Measurements from ENCODE around the gene CHRM3. TPM values are rescaled to one million over a fixed set of nuclear protein-coding genes. Genes with fewer than 3 reads are reported as not detected.

Gene CHRM3
- total RNA-seq, 2 donors from 2014 or later: 2.0 to 5.5 TPM

DNA sequence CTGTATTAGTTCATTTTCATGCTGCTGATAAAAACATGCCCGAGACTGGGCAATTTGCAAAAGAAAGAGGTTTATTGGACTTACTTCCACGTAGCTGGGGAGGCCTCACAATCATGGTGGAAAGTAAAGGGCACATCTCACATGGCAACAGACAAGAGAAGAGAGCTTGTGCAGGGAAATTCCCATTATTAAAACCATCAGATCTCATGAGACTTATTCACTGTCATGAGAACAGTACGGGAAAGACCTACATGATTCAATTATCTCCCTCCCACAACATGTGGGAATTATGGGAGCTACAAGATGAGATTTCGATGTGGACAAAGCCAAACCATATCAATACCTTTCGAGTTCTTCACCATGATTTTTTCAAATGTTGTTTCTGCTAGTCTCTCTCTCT is 3.7 kb upstream of the CHRM3 start:
- H3K9me3 ChIP-seq (ENCODE audit: control insufficient read depth, low read length): no peaks in the 10 kb centered on the region
- Mint-ChIP-seq H3K4me3 (no peak overlapping the region), H3K36me3 (ENCODE audit: low read depth) (no peaks in the 10 kb centered on the region), H3K4me1 (peaks cover 13% of the 10 kb centered on the region), H3K9me3 (no peaks in the 10 kb centered on the region), H3K27ac (no peak overlapping the region), H3K27me3 (ENCODE audit: insufficient read depth) (peaks cover 39% of the 10 kb centered on the region)
- no peaks in the 10 kb centered on the region for H3K4me1 ChIP-seq (ENCODE audit: control insufficient read depth, insufficient read depth, low read length)
- no peak overlapping the region for H3K9ac ChIP-seq (ENCODE audit: extremely low read depth, low read length, poor library complexity, severe bottlenecking)
- DNase-seq: no peak
- WGBS, 2 experiments (ENCODE audit: insufficient coverage in 1 of 2, insufficient read length in 1 of 2): 85 to 91% methylated on average over 4 to 5 of the region's 5 CpGs
- H3K4me3 ChIP-seq (ENCODE audit: low read length): no peak overlapping the region
- H3K27ac ChIP-seq (ENCODE audit: low read depth, low read length): no peak overlapping the region
- TF ChIP-seq, protein P1, sequence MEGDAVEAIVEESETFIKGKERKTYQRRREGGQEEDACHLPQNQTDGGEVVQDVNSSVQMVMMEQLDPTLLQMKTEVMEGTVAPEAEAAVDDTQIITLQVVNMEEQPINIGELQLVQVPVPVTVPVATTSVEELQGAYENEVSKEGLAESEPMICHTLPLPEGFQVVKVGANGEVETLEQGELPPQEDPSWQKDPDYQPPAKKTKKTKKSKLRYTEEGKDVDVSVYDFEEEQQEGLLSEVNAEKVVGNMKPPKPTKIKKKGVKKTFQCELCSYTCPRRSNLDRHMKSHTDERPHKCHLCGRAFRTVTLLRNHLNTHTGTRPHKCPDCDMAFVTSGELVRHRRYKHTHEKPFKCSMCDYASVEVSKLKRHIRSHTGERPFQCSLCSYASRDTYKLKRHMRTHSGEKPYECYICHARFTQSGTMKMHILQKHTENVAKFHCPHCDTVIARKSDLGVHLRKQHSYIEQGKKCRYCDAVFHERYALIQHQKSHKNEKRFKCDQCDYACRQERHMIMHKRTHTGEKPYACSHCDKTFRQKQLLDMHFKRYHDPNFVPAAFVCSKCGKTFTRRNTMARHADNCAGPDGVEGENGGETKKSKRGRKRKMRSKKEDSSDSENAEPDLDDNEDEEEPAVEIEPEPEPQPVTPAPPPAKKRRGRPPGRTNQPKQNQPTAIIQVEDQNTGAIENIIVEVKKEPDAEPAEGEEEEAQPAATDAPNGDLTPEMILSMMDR (conservative IDR thresholded peaks at IDR 0.05): no peak
- peaks cover 38% of the 10 kb centered on the region for H3K27me3 ChIP-seq (ENCODE audit: control insufficient read depth, insufficient read depth, low read length, poor library complexity, severe bottlenecking)
- H3K36me3 ChIP-seq (ENCODE audit: control insufficient read depth, insufficient read depth, low read length): no peaks in the 10 kb centered on the region

DNA sequence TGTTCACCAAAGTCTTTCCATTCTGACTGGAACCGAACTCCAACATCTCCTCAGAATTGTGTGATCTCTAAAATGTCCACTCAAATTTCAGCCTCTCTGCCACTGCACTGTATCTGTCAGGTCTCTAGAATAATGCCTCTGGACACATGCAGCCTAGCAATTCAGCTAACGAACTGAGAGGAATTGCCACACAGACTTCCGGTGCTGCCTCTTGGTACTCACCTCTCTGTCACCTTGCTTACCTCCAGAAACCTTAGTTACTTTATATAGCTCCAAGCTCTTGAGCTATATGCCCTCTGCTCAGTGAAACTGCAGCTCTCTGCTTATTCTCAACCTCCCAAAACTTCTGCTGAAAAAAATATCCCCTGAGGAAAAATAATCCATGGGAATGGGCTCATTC is 2.7 kb upstream of the CHRM3 start:
- 77 to 89% methylated on average over 3 of the region's 3 CpGs for WGBS, 2 experiments (ENCODE audit: insufficient coverage in 1 of 2, insufficient read length in 1 of 2)
- Histone ChIP-seq H3K4me1 (ENCODE audit: control insufficient read depth, insufficient read depth, low read length) (no peaks in the 10 kb centered on the region), H3K27ac (ENCODE audit: low read depth, low read length) (no peak overlapping the region), H3K9me3 (ENCODE audit: control insufficient read depth, low read length) (no peaks in the 10 kb centered on the region), H3K9ac (ENCODE audit: extremely low read depth, low read length, poor library complexity, severe bottlenecking) (no peak overlapping the region), H3K4me3 (ENCODE audit: low read length) (no peak overlapping the region), H3K27me3 (ENCODE audit: control insufficient read depth, insufficient read depth, low read length, poor library complexity, severe bottlenecking) (peaks cover 48% of the 10 kb centered on the region), H3K36me3 (ENCODE audit: control insufficient read depth, insufficient read depth, low read length) (no peaks in the 10 kb centered on the region)
- no peaks in the 10 kb centered on the region for H3K9me3 Mint-ChIP-seq
- TF ChIP-seq, protein P1 (conservative IDR thresholded peaks at IDR 0.05): no peak
- peaks cover 50% of the 10 kb centered on the region for H3K27me3 Mint-ChIP-seq (ENCODE audit: insufficient read depth)
- H3K36me3 Mint-ChIP-seq (ENCODE audit: low read depth): no peaks in the 10 kb centered on the region
- no peak for DNase-seq
- no peak overlapping the region for H3K27ac Mint-ChIP-seq
- H3K4me3 Mint-ChIP-seq: no peak overlapping the region
- H3K4me1 Mint-ChIP-seq: peaks cover 19% of the 10 kb centered on the region

DNA sequence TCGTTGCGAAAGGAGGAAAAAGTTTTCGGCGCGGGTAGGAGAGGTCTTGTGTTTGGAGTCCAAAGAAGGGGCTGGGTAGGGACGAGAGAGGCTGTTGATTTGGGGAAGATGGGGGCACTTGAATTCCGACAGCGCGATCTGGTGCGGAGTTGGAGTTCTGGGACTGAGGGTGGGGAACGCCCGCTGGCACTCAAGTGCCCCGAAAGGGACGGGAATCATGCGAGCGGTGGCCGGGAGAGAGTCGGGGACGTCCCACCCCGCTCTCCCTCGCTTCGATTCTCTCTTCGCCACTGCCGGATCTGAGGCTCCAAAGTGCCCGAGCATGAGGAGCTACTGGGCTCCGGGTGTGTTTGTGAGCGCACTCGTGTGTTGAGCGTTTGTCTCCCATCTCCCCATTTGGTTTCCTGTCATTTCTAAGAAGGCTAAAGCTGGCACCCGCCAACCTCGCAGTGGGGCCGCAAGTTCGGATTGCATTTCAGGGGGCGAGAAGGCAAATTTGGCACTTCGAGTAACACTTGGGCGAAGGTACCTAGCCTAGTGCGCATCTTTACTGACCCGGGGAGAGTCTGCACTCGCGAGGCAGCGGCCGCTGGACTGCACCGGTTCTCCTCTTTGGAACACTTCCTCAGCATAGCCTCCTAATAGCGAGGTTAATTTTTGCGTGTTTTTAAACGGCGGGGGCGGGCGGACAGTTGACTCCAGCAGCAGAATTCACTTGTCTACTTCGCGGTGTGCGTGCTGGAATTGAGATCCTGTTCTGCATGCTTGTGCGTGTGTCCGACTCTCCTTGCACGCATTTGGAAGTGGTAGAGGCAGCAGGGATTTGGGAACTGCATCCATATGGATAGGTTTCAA is 1.2 kb downstream of the CHRM3 start:
- Mint-ChIP-seq H3K9me3 (no peaks in the 10 kb centered on the region), H3K27ac (no peak overlapping the region), H3K4me1 (peaks cover 19% of the 10 kb centered on the region), H3K4me3 (peak overlapping the region; percentile 68), H3K36me3 (ENCODE audit: low read depth) (no peaks in the 10 kb centered on the region), H3K27me3 (ENCODE audit: insufficient read depth) (peaks cover 74% of the 10 kb centered on the region)
- H3K4me3 ChIP-seq (ENCODE audit: low read length): peak overlapping the region; percentile 83
- H3K9ac ChIP-seq (ENCODE audit: extremely low read depth, low read length, poor library complexity, severe bottlenecking): no peak overlapping the region
- H3K9me3 ChIP-seq (ENCODE audit: control insufficient read depth, low read length): no peaks in the 10 kb centered on the region
- WGBS, 2 experiments (ENCODE audit: insufficient coverage in 1 of 2, insufficient read length in 1 of 2): 2 to 3% methylated on average over 36 to 55 of the region's 55 CpGs
- TF ChIP-seq, protein P1 (conservative IDR thresholded peaks at IDR 0.05): no peak
- H3K4me1 ChIP-seq (ENCODE audit: control insufficient read depth, insufficient read depth, low read length): no peaks in the 10 kb centered on the region
- H3K36me3 ChIP-seq (ENCODE audit: control insufficient read depth, insufficient read depth, low read length): no peaks in the 10 kb centered on the region
- no peak overlapping the region for H3K27ac ChIP-seq (ENCODE audit: low read depth, low read length)
- peak; percentile 78 for DNase-seq
- peaks cover 68% of the 10 kb centered on the region for H3K27me3 ChIP-seq (ENCODE audit: control insufficient read depth, insufficient read depth, low read length, poor library complexity, severe bottlenecking)
